Nephron progenitor cell (in vitro differentiated cells): ENCODE data around the gene LEMD3.
A peak's percentile ranks its signal among the peaks of the same experiment; 100 is the strongest.

Experiments used
- DNase-seq: peaks from one replicate; pipeline ENCODE4 v3.0.0; 2021
- H3K27ac Mint-ChIP-seq: 2 replicates; pipeline ENCODE4 v1.8.0; 2021; ENCODE audit warnings: mild to moderate bottlenecking, moderate library complexity, mixed read lengths
- H3K27me3 Mint-ChIP-seq: 2 replicates; pipeline ENCODE4 v1.8.0; 2021; ENCODE audit warnings: mild to moderate bottlenecking, low read depth, mixed read lengths; ENCODE audit not compliant: poor library complexity
- H3K36me3 Mint-ChIP-seq: 2 replicates; pipeline ENCODE4 v1.8.0; 2021; ENCODE audit warnings: low read depth, mixed read lengths
- H3K4me1 Mint-ChIP-seq: 2 replicates; pipeline ENCODE4 v1.8.0; 2021; ENCODE audit warnings: mixed read lengths
- H3K4me3 Mint-ChIP-seq: 2 replicates; pipeline ENCODE4 v1.8.0; 2021; ENCODE audit warnings: mild to moderate bottlenecking, moderate library complexity, mixed read lengths
- H3K9me3 Mint-ChIP-seq: 2 replicates; pipeline ENCODE4 v1.8.0; 2021; ENCODE audit warnings: mild to moderate bottlenecking, moderate library complexity, mixed read lengths
- CTCF ChIP-seq: fragments of 200-600 bp; sonication (generic); IDR thresholded peaks from 2 replicates; pipeline ENCODE4 v1.5.0; 2021; ENCODE audit warnings: antibody characterized with exemption

The LEMD3 gene

GRCh38 chr12:65162609-65163008 lies 6.8 kb upstream of the LEMD3 start:
- no peaks in the 10 kb centered on the region for H3K4me1 Mint-ChIP-seq
- H3K9me3 Mint-ChIP-seq, result no peaks in the 10 kb centered on the region
- no peak for DNase-seq
- H3K4me3 Mint-ChIP-seq, result no peak overlapping the region
- no peaks in the 10 kb centered on the region for H3K36me3 Mint-ChIP-seq
- no peak for TF ChIP-seq CTCF
- H3K27ac Mint-ChIP-seq, result no peak overlapping the region
- peaks cover 54% of the 10 kb centered on the region for H3K27me3 Mint-ChIP-seq

- Mint-ChIP-seq H3K9me3 (no peaks in the 10 kb centered on the region), H3K27ac (no peak overlapping the region), H3K27me3 (peaks cover 57% of the 10 kb centered on the region), H3K4me3 (no peak overlapping the region), H3K36me3 (no peaks in the 10 kb centered on the region), H3K4me1 (peaks cover 5% of the 10 kb centered on the region)
- DNase-seq, result no peak
- no peak for TF ChIP-seq CTCF
Measured at GRCh38 chr12:65164244-65164643, 5.1 kb upstream of the LEMD3 start.

- no peaks in the 10 kb centered on the region for H3K36me3 Mint-ChIP-seq
- no peak for TF ChIP-seq CTCF
- peaks cover 5% of the 10 kb centered on the region for H3K4me1 Mint-ChIP-seq
- no peaks in the 10 kb centered on the region for H3K9me3 Mint-ChIP-seq
- no peak overlapping the region for H3K4me3 Mint-ChIP-seq
- H3K27me3 Mint-ChIP-seq, result peaks cover 53% of the 10 kb centered on the region
- no peak for DNase-seq
- no peak overlapping the region for H3K27ac Mint-ChIP-seq
Measured at GRCh38 chr12:65164774-65165173, 4.6 kb upstream of the LEMD3 start.

- H3K36me3 Mint-ChIP-seq, result peaks cover 8% of the 10 kb centered on the region
- H3K9me3 Mint-ChIP-seq, result no peaks in the 10 kb centered on the region
- no peak for DNase-seq
- H3K4me1 Mint-ChIP-seq, result peaks cover 27% of the 10 kb centered on the region
- H3K4me3 Mint-ChIP-seq, result peak overlapping the region; percentile 99
- H3K27ac Mint-ChIP-seq, result peak overlapping the region; percentile 40
- no peak for TF ChIP-seq CTCF
- H3K27me3 Mint-ChIP-seq, result peaks cover 29% of the 10 kb centered on the region
Measured at GRCh38 chr12:65168681-65169319, 583 bp upstream of the LEMD3 start.

GRCh38 chr12:65170209-65170881 lies 962 bp downstream of the LEMD3 start:
- peak; percentile 65 for DNase-seq
- Mint-ChIP-seq H3K27ac (peak overlapping the region; percentile 44), H3K36me3 (peaks cover 8% of the 10 kb centered on the region), H3K27me3 (peaks cover 23% of the 10 kb centered on the region), H3K9me3 (no peaks in the 10 kb centered on the region), H3K4me3 (peak overlapping the region; percentile 99), H3K4me1 (peaks cover 27% of the 10 kb centered on the region)
- TF ChIP-seq CTCF, result no peak

- peaks cover 8% of the 10 kb centered on the region for H3K36me3 Mint-ChIP-seq
- peak overlapping the region; percentile 99 for H3K4me3 Mint-ChIP-seq
- DNase-seq, result no peak
- H3K27me3 Mint-ChIP-seq, result peaks cover 19% of the 10 kb centered on the region
- no peak for TF ChIP-seq CTCF
- no peak overlapping the region for H3K27ac Mint-ChIP-seq
- H3K4me1 Mint-ChIP-seq, result peaks cover 27% of the 10 kb centered on the region
- H3K9me3 Mint-ChIP-seq, result no peaks in the 10 kb centered on the region
Measured at GRCh38 chr12:65171073-65171472, 1.7 kb downstream of the LEMD3 start.
